RKO (cell line): ENCODE measurements around the gene CUL9.

ENCODE experiments used
- DNase-seq: peaks from one replicate; pipeline ENCODE4 v3.0.0-alpha.2; 2016; ENCODE audit warnings: low spot score

Gene CUL9

DNA sequence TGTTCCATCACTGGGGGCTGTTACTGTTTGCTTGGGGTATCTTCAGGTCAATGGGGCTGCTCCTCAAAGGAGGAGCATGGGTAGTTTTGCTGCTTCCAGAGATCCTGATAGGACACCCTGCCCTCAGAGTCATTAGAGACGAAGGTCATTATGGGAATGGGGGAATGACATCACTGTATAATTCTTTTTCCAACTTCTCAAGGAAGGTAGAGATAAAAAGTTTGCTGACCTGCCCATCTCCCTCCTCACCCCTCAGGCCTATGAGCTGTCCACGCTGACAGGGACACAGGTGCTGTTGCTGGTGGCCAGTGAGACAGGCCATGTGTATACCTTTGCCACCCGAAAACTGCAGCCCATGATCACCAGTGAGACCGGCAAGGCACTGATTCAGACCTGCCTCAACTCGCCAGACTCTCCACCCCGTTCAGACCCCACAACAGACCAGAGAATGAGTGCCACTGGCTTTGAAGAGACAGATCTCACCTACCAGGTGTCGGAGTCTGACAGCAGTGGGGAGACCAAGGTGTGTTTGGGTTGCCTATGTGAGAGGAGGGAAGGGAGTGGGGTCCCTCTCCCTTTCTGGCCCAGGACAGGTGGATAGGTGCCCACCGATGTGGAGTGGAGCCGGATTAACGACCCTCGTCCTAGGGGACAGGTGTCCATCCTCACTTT lies 8.3 kb upstream of the CUL9 start:
- peak; percentile 40 for DNase-seq

DNA sequence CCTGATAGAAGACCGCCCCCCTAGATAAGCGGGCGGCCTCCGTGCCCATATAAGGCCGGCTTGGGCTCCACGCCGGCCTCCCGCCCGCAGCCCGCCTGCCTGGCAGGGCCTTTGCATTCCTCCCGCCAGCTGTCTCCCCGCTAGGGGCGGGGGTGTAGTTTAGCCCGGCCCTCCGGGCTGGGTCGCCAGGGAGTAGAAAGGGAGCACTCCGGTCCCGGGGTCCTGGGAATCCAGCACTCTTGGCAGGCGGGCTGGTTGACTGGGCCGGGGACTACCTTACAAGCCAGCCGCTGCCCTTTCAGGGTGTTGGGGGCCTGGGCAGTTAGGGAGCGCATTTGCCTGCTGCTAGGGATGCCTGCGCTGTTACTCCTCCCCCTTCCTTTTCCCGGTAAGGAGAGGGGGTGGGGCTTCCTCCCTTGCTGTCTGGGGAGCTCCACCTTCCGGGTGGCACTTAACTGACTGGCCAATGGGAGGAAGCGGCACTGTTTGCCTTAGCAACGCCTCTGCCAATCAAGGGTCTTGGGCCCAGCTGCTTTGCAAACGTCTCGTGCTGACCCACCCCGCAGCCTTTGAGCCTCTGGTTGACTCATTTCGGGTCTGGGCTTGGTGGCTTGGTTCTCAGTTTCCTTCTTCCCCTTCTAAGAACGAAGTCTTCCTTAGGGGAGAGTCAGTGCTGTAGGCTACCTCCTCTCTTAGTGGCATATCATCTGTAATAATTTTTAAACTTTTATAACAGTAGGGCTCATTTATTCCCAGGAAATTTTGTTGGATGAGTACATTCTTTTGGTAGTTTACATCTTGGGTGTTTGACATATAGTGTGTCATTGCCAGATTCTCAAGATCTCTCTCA lies 7.5 kb upstream of the CUL9 start:
- DNase-seq, result peak; percentile 99

DNA sequence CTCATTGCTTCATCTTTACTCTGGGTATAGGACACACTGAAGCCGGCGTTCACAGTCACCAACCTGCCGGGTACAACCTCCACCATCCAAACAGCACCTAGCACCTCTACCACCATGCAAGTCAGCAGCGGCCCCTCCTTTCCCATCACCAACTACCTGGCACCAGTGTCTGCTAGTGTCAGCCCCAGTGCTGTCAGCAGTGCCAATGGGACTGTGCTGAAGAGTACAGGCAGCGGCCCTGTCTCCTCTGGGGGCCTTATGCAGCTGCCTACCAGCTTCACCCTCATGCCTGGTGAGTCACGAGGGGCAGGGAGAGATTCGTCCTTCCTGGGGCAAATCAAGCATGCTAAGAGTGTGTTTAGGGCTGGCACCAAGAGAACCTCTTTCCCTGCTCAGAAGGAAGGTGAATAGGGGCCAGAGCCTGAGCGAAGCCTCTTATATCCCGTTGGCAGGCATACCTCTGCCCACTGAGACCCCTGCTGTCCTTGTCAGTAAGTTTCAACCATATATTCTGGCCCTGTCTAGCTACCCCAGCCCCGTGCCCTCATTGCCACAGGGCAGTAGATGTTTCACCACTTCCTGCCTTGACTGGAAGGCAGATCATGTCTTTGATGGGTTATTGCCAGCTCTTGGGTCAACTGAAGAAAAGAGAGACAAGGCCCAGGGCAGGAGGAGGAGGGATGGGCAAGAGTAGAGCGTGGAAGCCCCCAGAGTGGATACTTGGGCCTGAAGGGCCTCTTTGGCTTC lies 6.1 kb upstream of the CUL9 start:
- no peak for DNase-seq

DNA sequence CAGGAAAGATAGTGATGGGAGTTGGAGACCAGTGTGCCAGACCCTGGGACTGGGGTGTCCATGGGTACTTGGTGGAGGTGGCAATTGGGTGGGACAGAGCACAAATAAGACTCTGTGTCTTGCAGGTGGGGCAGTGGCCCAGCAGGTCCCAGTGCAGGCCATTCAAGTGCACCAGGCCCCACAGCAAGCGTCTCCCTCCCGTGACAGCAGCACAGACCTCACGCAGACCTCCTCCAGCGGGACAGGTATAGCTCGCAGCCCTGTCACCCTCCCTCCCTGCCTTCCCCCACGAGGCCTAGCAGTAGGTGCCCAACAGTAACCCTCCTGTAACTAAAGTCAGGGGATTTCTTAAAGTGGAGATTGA lies 5.6 kb upstream of the CUL9 start:
- DNase-seq, result no peak

DNA sequence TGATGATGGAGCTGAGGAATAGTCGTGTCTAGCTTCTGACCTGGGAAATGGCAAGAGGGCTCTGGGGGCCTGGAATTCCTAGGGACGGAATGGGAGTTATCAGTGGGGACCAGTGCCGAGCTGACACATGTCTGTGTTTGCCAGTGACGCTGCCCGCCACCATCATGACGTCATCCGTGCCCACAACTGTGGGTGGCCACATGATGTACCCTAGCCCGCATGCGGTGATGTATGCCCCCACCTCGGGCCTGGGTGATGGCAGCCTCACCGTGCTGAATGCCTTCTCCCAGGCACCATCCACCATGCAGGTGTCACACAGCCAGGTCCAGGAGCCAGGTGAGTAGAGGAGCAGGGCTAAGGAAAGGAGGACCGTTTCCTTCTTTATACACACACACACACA lies 3.8 kb upstream of the CUL9 start:
- DNase-seq, result no peak

DNA sequence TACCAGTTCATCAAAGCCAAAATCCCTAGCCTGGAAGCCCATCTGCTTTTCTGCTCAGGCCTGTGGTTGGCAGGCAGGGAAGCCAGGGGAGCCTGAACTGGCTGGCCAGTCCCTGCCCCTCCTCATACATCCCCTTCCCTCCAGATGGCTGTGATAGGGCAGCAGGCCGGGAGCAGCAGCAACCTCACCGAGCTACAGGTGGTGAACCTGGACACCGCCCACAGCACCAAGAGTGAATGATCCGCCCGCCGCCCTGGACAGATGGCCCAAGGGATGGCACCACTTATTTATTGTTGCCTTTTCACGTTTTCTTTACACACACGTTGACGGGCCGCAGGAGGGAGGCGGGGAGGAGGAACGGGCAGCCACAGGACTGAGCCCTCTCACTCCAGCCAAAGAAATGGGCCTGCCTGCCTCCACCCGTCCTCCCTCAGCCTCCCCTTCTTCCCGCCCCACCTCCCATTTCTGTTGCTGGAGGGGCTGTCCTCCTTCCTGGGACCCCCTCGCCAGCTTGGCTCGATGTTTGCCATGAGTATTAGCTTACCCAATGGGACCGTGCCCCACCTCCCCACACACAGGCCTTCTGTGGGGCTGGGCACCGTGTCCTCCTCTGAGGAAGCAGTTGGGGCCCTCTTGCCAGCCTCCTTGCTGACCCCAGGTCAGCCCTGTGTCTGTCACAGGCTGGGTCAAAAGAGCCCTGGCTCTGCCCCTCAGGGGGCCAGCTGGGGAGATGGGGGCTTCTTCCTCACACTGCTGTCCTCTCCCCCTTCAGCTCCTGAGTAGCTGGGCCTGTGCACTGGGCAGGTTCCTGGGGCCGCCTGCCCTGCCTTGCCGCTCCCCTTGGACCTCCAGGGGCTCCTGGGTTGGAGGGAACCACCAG lies 2.8 kb upstream of the CUL9 start:
- no peak for DNase-seq

DNA sequence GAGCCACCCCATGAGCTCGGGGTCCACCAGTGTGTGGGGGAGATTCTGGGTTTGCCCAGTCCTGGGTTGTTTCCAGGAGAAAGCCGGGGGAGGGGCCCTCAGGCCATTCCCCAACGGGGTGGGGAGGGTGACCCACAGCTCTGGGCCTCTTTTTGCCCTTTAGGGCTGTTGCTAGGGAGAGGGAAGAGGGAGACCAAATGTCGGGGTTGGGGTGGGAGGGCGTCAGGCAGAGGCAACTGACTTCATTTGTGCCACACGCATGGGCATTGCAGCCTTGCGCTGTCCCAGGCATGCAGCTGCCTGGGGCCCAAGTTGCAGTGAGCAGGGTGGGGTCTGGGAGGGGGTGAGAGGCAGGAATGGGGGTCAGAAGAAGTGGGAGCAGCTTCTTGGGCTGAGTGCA lies 1.9 kb upstream of the CUL9 start:
- DNase-seq, result no peak

DNA sequence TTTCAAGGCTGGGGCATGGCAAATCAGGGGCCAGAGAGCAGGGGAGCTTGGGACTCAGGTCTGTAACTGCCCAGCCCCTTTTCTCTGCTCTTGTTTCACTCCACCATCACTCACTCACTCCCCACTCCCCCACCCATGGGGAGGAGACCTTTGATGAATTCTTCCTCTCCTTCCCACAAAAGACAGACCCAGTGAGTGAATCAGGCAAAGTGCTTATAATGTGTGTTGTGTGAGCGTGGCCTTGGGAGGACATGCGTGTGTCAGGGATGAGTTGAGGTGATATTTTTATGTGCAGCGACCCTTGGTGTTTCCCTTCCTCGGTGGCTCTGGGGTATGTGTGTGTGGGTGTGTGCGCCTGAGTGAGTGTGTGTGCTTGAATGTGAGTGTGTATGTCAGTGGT lies 1.0 kb upstream of the CUL9 start:
- peak; percentile 14 for DNase-seq

DNA sequence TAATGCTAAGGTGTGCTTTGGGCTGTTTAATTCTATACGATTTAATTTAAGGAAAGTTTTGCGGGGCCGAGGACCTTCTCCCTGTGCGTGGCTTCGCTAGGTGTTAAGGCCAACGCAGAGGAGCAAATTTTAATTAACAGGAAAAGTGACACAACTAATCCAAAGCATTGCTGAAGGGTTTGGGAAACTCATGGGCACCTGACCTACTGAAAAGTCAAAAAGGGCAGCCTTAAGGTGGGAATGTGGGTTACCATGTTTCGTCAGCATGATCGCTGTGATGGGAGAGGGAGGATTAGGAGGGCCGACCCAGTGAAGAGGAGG lies 415 bp upstream of the CUL9 start:
- DNase-seq, result no peak

DNA sequence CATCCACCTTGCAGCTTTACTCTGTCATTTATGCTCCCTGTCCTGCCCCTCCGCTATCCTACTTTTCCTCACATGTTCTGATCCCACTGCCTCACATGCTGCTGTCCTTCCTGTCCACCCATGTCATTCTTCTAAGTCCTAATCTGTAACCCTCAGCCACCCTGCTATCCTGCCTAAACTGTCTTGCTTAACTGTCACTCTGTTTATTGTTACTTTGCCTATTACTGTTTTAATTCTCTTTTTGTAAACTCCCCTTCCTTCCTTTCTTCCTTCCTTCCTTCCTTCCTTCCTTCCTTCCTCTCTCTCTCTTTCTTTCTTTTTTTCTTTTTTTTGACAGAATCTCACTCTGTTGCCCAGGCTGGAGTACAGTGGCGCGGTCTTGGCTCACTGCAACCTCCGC lies 1.4 kb downstream of the CUL9 start:
- DNase-seq, result no peak

DNA sequence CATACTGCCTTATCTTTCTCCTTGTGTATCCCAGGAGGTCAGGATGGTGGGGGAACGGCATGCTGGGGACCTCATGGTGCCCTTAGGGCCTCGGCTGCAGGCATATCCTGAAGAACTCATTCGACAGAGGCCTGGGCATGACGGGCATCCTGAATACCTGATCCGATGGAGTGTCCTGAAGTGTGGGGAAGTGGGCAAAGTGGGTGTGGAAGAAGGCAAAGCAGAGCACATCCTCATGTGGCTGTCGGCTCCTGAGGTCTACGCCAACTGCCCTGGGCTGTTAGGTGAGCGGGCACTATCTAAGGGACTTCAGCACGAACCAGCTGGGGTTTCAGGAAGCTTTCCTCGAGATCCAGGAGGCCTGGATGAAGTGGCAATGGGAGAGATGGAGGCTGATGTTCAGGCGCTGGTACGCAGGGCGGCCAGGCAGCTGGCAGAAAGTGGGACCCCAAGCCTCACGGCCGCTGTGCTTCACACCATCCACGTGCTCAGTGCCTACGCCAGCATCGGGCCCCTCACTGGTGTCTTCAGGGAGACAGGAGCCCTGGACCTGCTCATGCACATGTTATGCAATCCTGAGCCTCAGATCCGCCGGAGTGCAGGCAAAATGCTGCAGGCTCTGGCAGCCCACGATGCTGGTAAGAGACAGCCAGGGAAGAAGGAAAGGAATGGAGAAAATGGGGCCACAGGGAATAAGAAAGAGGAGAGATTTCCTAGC lies 2.4 kb downstream of the CUL9 start:
- DNase-seq, result no peak

DNA sequence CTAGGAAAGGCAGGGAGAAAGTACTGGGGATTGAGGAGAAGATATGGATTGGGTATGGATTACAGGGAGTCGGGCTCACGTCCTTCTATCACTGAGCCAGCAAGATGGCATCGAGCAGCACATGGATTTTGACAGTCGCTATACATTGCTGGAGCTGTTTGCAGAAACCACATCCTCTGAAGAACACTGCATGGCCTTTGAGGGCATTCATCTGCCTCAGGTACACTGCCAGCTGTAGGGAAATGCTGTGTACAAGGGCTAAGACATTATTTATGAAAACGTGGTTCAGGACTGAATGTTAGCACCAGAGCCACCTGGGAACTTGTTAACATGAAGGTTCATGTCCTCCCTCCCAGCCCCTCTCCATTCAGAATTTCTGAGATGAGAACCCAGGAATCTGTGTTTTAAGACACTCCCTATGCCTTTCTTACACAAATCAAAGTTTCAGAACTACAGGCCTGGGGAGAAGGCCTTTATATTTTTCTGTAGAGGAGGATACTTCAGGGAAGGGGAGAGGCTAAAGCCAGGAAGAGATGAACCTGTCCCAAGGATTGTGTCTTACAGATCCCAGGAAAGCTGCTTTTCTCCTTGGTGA lies 3.5 kb downstream of the CUL9 start:
- no peak for DNase-seq

DNA sequence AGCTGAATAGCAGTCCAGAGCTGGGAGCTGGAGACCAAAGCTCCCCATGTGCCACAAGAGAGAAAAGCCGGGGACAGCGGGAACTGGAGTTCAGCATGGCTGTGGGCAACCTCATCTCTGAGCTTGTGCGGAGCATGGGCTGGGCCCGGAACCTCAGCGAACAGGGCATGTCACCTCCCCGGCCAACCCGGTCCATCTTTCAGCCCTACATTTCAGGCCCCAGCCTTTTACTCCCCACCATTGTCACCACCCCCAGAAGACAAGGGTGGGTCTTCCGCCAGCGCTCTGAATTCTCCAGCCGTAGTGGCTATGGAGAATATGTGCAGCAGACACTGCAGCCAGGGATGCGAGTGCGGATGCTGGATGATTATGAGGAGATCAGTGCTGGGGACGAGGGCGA lies 4.0 kb downstream of the CUL9 start:
- DNase-seq, result no peak

DNA sequence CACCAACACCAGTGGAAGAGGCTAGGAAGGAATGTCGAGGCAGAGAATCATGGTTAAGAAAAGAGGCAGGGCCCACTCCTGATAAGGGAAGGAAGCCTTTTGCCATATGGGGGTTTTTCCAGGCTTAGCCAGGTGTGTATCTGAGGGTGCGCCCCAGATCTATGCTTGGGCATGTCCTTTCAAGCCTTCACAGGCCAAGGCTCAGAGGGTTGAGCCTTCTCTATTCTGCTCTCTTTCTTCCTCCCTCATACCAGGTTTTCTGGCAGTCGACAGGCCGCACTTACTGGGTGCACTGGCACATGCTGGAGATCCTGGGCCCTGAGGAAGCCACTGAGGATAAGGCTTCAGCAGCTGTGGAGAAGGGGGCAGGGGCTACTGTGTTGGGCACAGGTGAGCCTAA lies 4.7 kb downstream of the CUL9 start:
- DNase-seq, result no peak

DNA sequence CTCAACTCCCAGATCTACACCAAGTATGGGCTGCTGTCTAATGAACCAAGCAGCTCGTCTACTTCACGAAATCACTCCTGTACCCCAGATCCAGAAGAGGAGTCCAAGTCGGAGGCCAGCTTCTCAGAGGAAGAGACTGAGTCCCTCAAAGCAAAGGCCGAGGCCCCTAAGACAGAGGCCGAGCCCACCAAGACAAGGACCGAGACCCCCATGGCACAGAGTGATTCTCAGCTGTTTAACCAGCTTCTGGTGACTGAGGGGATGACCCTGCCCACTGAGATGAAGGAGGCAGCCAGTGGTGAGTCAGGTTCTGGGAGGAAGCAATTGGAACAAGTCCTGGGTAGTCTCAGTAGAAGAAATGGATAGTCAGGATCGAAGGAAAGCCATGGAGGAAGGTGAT lies 5.8 kb downstream of the CUL9 start:
- DNase-seq, result no peak

DNA sequence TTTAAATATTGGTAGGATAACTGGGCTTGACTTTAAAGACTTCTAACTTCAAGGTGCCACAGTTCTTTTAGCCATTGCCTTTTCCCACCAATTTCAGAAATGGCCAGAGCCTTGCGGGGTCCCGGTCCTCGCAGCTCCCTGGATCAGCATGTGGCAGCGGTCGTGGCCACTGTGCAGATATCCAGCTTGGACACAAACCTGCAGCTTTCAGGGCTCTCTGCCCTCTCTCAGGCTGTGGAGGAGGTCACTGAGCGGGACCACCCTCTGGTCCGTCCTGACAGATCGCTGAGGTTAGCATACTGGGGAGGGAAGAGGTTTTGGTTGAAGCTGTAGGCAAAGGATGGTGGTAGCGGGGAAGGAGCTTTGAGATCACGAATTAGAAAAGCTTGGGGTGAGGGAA lies 6.4 kb downstream of the CUL9 start:
- no peak for DNase-seq

DNA sequence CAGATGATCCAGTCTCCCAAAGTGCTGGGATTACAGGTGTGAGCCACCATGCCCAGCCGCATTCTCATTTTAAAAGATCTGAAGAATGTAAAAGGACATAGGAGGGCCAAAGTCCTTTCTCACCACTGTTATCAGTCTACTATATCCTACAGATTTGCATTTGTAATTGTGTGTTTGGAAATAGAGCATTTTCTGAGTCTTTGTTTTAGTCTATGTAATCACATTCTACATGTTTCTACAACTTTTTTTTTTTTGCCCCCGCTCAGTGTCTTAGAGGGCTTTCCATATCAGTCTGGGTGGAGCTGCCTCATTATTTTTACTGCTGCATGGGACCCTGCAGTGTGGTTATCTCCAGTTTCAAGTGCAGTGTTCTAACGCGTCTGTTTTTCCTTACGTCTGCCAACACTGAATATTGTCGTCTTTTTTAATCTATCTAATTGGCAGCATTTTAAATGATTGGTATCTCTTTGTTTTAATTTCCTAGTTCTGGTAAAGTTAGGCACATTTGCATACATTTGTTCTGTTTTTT lies 7.8 kb downstream of the CUL9 start:
- DNase-seq, result no peak

DNA sequence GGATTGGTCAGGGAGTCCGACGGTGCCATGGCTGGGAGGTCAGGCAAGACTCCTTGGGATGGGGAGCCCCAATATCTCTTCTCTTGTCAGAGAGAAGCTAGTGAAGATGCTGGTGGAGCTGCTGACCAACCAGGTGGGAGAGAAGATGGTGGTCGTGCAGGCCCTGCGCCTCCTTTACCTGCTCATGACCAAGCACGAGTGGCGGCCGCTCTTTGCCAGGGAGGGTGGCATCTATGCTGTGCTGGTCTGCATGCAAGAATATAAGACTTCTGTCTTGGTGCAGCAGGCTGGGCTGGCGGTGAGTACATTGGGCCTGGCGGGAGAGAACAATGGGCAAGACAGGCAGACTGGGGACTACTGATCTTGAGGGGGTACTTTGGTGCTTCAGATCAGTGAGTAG lies 10.9 kb downstream of the CUL9 start:
- no peak for DNase-seq

DNA sequence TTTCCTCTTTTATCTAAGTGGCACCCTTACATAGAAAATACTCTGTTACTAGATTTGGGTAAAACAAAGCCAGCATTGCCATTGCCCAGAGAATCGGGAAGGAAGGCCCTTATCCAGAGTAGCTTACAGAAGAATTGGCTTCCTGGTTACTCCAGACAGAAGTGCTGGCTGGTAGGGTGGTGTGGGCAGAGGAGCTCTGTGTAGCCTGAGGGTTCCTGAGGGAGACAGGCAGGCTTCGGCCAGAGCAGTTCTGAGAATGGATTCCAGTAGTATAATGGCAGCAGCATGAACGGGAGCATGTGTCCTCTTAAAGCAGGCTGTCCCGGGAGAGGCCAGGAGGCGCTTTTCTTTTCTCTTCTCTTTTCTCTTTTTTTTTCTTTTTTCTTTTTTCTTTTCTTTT lies 11.9 kb downstream of the CUL9 start:
- DNase-seq, result no peak

DNA sequence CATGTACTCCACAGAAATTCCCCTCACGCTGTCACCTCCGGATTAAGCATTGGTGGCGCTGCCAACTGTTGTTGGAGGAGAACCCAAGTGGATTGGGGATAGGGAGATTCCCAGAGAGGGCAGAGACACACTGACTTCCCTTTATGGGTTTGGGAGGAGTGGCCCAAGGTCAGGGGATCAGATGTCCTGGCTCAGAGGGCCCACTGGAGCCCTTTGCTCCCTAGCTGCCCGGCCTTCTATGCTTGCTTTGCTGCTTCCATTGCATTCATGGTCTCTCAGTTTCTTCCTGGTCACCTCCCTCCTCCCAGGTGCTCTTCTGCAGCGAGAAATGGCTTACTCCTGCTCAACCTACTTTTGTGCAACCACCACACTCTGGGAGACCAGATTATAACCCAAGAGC lies 14.3 kb downstream of the CUL9 start:
- DNase-seq, result no peak

DNA sequence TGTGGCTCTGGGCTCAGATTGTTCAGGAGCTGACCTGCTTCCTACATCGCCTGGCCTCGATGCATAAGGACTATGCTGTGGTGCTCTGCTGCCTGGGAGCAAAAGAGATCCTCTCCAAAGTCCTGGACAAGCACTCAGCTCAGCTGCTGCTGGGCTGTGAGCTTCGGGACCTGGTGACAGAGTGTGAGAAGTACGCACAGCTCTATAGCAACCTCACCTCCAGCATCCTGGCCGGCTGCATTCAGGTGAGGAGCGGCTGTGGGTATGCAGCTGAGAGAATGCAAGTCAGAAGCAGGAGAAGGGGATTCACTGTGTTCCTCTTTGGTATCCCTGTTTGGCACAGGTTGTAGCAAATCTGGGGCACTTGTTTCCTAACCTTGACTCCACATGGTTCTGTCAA lies 17.9 kb downstream of the CUL9 start:
- no peak for DNase-seq
